ENCODE measurements around the gene NLRP1. TPM values are rescaled to one million over a fixed set of nuclear protein-coding genes. Genes with fewer than 3 reads are reported as not detected.

Gene NLRP1
- total RNA-seq, 1 donor from 2014 or later, result 40.3 TPM

DNA sequence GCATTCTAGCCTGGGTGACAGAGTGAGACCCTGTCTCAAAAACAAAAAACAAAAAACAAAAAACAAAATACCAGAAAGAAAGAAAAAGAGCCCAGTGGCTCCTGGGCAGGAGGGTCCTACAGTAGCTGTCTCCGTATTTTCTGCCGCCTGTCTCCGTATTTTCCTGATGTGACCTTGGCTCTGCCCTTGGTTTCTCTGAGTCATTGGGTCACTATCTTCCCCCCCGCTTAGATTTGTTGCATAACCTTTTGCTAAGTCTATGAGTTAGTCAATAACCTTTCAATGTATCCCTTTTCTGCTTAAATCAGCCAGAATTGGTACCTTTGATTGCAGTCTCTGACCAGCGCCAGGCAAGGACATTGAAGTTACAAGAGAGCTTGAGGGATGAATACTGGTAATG, 61.1 kb downstream of the NLRP1 start:
- TF ChIP-seq, protein P1, sequence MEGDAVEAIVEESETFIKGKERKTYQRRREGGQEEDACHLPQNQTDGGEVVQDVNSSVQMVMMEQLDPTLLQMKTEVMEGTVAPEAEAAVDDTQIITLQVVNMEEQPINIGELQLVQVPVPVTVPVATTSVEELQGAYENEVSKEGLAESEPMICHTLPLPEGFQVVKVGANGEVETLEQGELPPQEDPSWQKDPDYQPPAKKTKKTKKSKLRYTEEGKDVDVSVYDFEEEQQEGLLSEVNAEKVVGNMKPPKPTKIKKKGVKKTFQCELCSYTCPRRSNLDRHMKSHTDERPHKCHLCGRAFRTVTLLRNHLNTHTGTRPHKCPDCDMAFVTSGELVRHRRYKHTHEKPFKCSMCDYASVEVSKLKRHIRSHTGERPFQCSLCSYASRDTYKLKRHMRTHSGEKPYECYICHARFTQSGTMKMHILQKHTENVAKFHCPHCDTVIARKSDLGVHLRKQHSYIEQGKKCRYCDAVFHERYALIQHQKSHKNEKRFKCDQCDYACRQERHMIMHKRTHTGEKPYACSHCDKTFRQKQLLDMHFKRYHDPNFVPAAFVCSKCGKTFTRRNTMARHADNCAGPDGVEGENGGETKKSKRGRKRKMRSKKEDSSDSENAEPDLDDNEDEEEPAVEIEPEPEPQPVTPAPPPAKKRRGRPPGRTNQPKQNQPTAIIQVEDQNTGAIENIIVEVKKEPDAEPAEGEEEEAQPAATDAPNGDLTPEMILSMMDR (IDR thresholded peaks at IDR 0.05), result no peak
- Histone ChIP-seq H3K4me3 (no peak overlapping the region), H3K36me3 (peaks cover 77% of the 10 kb centered on the region), H3K27me3 (ENCODE audit: low read depth) (no peaks in the 10 kb centered on the region), H3K4me1 (no peaks in the 10 kb centered on the region), H3K9me3 (no peaks in the 10 kb centered on the region), H3K27ac (no peak overlapping the region)
- no peak for ATAC-seq
- intact Hi-C loops (cut with DNase I), result no loop called here
- DNase-seq, result no peak

DNA sequence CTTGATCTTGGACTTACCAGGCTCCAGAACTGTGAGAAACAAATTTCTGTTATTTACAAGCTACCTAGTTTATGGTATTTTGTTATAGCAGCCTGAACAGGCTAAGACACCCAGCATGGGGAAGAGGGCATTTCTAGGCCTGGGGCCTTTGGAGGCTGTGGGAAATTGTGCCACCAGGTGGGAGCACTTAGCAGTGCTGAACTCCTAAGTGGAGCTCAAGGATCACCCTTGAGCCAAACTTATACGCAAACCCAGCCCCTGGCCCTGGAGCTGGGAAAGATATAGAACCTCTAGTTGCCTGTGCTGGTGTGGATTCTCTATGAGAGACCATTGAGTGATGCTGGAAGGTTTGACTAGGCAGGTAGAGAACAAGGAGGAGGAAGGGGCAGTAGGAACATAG, 61.8 kb downstream of the NLRP1 start:
- Histone ChIP-seq H3K4me3 (no peak overlapping the region), H3K9me3 (no peaks in the 10 kb centered on the region), H3K27me3 (ENCODE audit: low read depth) (no peaks in the 10 kb centered on the region), H3K4me1 (no peaks in the 10 kb centered on the region), H3K27ac (no peak overlapping the region), H3K36me3 (peaks cover 76% of the 10 kb centered on the region)
- TF ChIP-seq, protein P1 (IDR thresholded peaks at IDR 0.05), result no peak
- ATAC-seq, result no peak
- intact Hi-C loops (cut with DNase I), result no loop called here
- no peak for DNase-seq

DNA sequence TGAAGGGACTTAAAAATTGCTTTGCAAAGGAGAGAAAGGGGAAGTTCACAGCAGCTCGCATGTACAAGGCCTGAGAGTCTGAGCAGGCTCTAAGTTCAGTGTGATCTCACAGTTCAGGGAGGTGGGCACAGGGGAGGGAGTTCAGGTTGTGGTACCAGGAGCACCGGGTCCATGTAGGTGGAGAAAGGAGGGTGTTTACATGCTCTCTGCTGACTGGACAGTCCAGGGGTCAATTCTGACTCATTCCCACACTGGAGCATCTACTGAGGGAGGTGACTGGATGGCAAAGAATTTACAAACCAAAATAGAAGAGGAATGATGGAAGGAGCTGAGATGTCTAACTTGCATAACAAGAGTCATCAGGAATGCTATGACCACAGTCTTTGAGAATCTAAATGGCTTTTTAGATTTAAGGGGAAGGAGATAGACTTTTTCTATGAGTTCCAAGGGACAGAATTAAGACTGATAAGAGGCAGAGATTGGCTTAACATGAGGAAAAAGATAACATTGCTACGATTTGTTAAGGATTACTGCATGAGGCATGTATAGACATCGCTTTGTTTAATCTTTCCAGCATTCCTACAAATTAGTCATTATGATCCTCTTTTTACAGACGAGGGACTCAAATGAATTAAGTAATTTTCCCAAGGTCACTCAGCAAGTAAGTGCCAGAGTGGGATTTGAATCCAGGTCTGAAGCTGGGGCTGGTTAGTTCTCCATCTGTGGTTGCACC, 68.1 kb downstream of the NLRP1 start:
- intact Hi-C loops (cut with DNase I), result no loop called here
- no peaks in the 10 kb centered on the region for H3K9me3 ChIP-seq
- ATAC-seq (peak in 1 of 2 donors; percentile 41), DNase-seq (no peak)
- TF ChIP-seq, protein P1 (IDR thresholded peaks at IDR 0.05), result no peak
- no peak overlapping the region for H3K27ac ChIP-seq
- H3K4me3 ChIP-seq, result no peak overlapping the region
- no peaks in the 10 kb centered on the region for H3K27me3 ChIP-seq (ENCODE audit: low read depth)
- no peaks in the 10 kb centered on the region for H3K4me1 ChIP-seq
- peaks cover 61% of the 10 kb centered on the region for H3K36me3 ChIP-seq

DNA sequence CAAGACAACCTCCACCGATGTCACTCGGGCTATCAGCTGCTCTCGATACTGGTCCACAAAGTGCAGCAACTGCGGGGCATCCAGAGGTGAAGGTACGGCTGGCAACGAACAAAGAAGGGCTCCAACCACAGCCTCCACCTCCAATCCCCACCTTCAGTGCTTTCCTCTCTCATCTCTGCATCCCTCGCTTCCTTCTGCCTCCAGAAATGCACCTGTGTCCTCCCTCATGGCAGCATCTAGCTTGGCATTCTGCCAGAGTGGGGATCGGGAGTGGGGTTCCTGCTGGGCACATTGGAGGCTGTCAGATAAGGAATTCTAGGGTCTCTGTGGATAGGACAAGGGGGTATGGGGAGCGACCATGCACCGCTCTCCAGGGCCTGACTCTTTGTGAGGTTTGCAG, 69.3 kb downstream of the NLRP1 start:
- ATAC-seq (no peak), DNase-seq (no peak)
- H3K9me3 ChIP-seq, result no peaks in the 10 kb centered on the region

DNA sequence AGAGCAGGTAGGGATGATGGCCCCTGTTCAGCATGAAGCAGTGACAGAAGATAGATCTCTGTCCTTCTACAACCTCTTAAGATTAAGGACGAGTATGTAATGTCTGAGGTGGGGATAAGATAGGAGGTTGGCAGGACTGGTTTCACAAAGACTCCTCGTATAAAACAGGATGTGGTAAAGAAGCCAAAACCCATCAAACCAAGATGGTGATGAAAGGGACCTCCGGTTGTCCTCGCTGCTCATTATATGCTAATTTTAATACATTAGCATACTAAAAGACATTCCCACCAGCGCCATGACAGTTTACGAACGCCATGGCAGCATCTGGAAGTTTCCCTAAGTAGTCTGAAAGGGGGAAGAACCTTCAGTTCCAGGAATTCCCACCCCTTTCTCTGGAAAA, 70.7 kb downstream of the NLRP1 start:
- intact Hi-C loops (cut with DNase I), result no loop called here
- no peak for ATAC-seq

More for the DNA sequence above, 69.3 kb downstream of the NLRP1 start:
- H3K36me3 ChIP-seq, result peaks cover 49% of the 10 kb centered on the region
- TF ChIP-seq, protein P1 (IDR thresholded peaks at IDR 0.05), result no peak
- no peaks in the 10 kb centered on the region for H3K4me1 ChIP-seq
- H3K27ac ChIP-seq, result no peak overlapping the region
- intact Hi-C loops (cut with DNase I), result no loop called here
- H3K4me3 ChIP-seq, result no peak overlapping the region
- H3K27me3 ChIP-seq (ENCODE audit: low read depth), result no peaks in the 10 kb centered on the region

More for the DNA sequence above, 70.7 kb downstream of the NLRP1 start:
- no peak for DNase-seq
- TF ChIP-seq, protein P1 (IDR thresholded peaks at IDR 0.05), result no peak
- Histone ChIP-seq H3K9me3 (no peaks in the 10 kb centered on the region), H3K27me3 (ENCODE audit: low read depth) (no peaks in the 10 kb centered on the region), H3K36me3 (peaks cover 49% of the 10 kb centered on the region), H3K4me1 (no peaks in the 10 kb centered on the region), H3K4me3 (no peak overlapping the region), H3K27ac (no peak overlapping the region)

All from lower lobe of right lung (tissue), 2 donors.